Measurements from ENCODE around the gene ZNF783. TPM values are rescaled to one million over a fixed set of nuclear protein-coding genes. Genes with fewer than 3 reads are reported as not detected.

ZNF783 gene
- total RNA-seq, 2 experiments from 2014 or later = 13.2 to 13.4 TPM

DNA sequence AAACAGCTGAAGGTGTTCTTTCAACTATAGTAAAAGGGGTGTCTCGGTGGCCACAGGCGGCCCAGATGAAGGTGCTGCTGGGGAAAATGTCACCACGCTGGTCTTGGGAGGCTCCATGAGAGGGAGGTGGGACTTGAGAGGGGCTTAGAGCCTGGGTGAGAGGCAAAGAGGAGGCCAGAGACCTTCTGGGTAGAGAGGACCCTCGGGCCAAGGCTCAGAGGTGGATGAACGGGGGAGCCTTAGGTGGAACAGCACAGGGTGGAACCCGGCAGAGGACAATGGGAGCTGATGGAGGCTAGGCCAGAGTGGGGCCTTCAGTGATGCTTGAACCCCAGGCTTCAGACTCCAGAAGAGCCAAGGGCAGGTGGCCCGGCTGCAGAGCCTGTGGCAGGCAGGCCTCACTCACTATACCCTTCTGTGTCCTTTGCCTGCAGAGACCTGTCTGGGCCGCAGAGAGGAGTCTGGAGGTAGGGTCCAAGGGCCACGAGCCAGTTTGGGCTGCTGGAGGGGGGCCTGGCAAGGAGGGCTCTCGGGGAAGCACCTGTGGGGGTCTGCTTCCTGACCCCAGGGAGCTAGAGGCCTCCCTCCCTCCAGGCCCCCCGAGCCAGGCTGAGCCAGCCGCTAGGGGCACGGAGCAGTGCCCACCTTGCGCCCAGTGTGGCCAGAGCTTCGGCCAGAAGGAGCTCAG lies 32.1 kb downstream of the ZNF783 start:
- Mint-ChIP-seq H3K4me1 (ENCODE audit: low read depth) (peaks cover 10% of the 10 kb centered on the region), H3K9me3 (no peaks in the 10 kb centered on the region), H3K4me3 (no peak overlapping the region), H3K36me3 (ENCODE audit: low read depth) (no peaks in the 10 kb centered on the region), H3K27me3 (no peaks in the 10 kb centered on the region), H3K27ac (no peak overlapping the region)
- TF ChIP-seq, protein P1, sequence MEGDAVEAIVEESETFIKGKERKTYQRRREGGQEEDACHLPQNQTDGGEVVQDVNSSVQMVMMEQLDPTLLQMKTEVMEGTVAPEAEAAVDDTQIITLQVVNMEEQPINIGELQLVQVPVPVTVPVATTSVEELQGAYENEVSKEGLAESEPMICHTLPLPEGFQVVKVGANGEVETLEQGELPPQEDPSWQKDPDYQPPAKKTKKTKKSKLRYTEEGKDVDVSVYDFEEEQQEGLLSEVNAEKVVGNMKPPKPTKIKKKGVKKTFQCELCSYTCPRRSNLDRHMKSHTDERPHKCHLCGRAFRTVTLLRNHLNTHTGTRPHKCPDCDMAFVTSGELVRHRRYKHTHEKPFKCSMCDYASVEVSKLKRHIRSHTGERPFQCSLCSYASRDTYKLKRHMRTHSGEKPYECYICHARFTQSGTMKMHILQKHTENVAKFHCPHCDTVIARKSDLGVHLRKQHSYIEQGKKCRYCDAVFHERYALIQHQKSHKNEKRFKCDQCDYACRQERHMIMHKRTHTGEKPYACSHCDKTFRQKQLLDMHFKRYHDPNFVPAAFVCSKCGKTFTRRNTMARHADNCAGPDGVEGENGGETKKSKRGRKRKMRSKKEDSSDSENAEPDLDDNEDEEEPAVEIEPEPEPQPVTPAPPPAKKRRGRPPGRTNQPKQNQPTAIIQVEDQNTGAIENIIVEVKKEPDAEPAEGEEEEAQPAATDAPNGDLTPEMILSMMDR (IDR thresholded peaks at IDR 0.05) = no peak
- no peak for ATAC-seq
- ChIA-PET POLR2A (no interaction called here), CTCF (interaction anchor here (1.1 kb wide), 1 partner anchor 9 kb away, joined by 3 read pairs; no protein-coding TSS in a partner anchor)
- no peak for DNase-seq
- intact Hi-C loops (cut with micrococcal nuclease) = no loop called here

DNA sequence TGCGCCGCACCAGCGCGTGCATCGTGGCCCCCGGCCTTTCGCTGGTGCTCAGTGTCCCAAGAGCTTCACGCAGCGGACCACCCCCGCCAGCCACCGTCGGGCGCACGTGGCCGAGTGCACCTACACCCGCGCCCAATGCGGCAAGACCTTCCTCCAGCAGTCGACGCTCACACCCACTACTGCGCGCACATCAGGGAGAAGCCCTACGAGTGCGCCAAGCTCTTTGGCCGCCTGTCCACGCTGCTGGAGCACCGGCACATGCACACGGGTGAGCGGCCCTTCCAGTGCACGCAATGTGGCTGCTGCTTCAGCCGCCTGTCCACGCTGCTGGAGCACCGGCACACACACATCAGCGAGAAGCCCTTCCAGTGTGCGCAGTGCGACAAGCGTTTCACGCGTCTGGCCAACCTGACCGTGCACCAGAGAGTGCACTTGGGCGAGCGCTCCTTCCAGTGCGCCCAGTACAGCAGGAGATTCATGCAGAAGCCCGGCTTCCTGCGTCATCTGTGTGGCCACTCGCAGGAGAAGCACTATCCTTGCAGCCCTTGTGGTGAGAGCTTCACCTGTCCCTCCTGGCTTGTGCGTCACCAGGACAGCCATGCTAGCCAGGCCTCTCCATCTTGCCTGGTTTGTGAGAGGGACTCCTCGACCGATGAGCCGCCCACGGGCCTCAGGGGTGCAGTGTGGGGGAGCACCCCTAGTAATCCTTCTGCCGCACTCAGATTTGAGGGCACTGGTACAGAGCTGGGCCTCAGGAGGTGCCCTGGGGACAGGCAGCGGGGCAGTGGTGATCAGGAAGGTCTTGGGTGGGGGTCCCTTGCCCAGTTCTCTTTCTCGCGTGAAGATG lies 32.9 kb downstream of the ZNF783 start:
- TF ChIP-seq, protein P1 (IDR thresholded peaks at IDR 0.05) = no peak
- CTCF ChIA-PET = no interaction called here
- no peaks in the 10 kb centered on the region for H3K36me3 Mint-ChIP-seq (ENCODE audit: low read depth)
- no peak overlapping the region for H3K27ac Mint-ChIP-seq
- H3K4me1 Mint-ChIP-seq (ENCODE audit: low read depth) = peaks cover 10% of the 10 kb centered on the region
- intact Hi-C loops (cut with micrococcal nuclease) = no loop called here
- no peak for DNase-seq
- H3K27me3 Mint-ChIP-seq = no peaks in the 10 kb centered on the region
- no peak for ATAC-seq
- no peaks in the 10 kb centered on the region for H3K9me3 Mint-ChIP-seq
- no peak overlapping the region for H3K4me3 Mint-ChIP-seq
- POLR2A ChIA-PET = no interaction called here

DNA sequence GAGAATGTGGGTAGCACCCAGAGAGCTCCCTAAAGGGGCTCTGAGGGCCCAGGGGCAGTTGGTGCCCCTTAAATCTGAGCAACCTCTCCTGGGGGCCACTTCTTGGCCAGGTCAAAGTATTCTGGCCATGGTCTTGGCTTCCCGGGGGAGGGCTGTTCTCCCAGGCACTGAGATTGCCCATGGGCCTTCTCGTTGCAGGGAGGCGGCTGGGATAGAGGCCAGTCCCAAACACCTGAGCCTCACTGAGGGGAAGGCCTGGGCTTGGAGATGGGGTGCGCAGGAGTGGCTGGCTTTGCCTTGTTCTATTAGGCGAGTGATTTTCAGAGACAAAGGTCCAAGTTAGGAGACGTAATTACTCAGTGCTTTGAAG lies 33.5 kb downstream of the ZNF783 start:
- DNase-seq = no peak
- TF ChIP-seq, protein P1 (IDR thresholded peaks at IDR 0.05) = no peak
- Mint-ChIP-seq H3K4me1 (ENCODE audit: low read depth) (peaks cover 10% of the 10 kb centered on the region), H3K9me3 (no peaks in the 10 kb centered on the region), H3K27me3 (no peaks in the 10 kb centered on the region), H3K27ac (no peak overlapping the region), H3K36me3 (ENCODE audit: low read depth) (no peaks in the 10 kb centered on the region), H3K4me3 (no peak overlapping the region)
- intact Hi-C loops (cut with micrococcal nuclease) = no loop called here
- POLR2A ChIA-PET = no interaction called here
- ATAC-seq = no peak
- CTCF ChIA-PET = no interaction called here

DNA sequence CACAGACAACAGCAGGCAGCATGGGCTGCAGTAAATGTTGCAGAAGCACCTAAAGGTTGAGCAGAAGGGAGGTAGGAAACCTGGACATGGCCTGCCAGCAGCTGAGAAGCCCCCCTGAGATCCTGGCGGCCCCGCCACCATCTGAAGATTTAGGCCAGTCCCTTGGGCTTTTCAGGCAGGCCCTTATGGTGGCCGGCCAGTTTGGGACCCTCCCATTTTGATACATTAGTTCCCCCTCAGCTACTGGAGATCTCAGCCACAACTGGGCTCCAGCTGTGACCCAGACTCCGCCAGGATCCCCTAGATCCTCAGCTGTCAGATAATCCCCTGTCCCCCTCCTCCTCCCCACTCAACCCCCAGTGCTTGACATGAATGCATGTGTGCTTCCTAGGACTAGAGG lies 34.4 kb downstream of the ZNF783 start:
- H3K4me1 Mint-ChIP-seq (ENCODE audit: low read depth) = peaks cover 6% of the 10 kb centered on the region
- CTCF ChIA-PET = no interaction called here
- no peaks in the 10 kb centered on the region for H3K27me3 Mint-ChIP-seq
- ATAC-seq (no peak), DNase-seq (no peak)
- H3K36me3 Mint-ChIP-seq (ENCODE audit: low read depth) = no peaks in the 10 kb centered on the region
- intact Hi-C loops (cut with micrococcal nuclease) = no loop called here
- TF ChIP-seq, protein P1 (IDR thresholded peaks at IDR 0.05) = no peak
- H3K27ac Mint-ChIP-seq = no peak overlapping the region
- H3K4me3 Mint-ChIP-seq = no peak overlapping the region
- POLR2A ChIA-PET = interaction anchor here (1.0 kb wide), 1 partner anchor 13 kb away, joined by 3 read pairs; no protein-coding TSS in a partner anchor
- H3K9me3 Mint-ChIP-seq = no peaks in the 10 kb centered on the region

Measured in activated CD8-positive, alpha-beta T cell treated with anti-CD3 and anti-CD28 coated beads for 36 hours (primary cell).